K562 (cell line): ENCODE data around the gene TOX3. TPM values are rescaled to one million over a fixed set of nuclear protein-coding genes. Genes with fewer than 3 reads are reported as not detected.

ENCODE experiments used
- ATAC-seq: fragments of 200-7000 bp; cut with Tn5 transposase; 3 replicates; pipeline ENCODE4 v1.9.1; 2020; ENCODE audit warnings: moderate library complexity
- BruUV-seq: library from RNA; stranded (reverse); fragments of 400-500 nt; replicated peaks from 2 replicates; lab custom pipeline; 2021; lab: Mats Ljungman, UMichigan
- CTCF ChIA-PET: fragments of 300-600 bp; formaldehyde crosslinking; extraction: SDS; loops from one replicate; lab custom pipeline; 2021; ENCODE audit warnings: low intra/inter-chr PET ratio; lab: Yijun Ruan, JAX
- POLR2A ChIA-PET: fragments of 300-600, 350-650 bp; sonication (Branson Sonifier 250); formaldehyde crosslinking; extraction: SDS; loops from one replicate; lab custom pipeline; 2021; ENCODE audit warnings: antibody characterized with exemption, inconsistent platforms; lab: Yijun Ruan, JAX
- DNase-seq, 4 experiments: peaks; one replicate each; pipeline versions ENCODE4 v3.0.0 to v3.0.0-alpha.2; 2011 to 2018; ENCODE audit warnings: low spot score in 3 of 4, mixed read lengths in 3 of 4; ENCODE audit errors: extremely low read depth in 1 of 4
- FAIRE-seq: peaks from 2 replicates; lab custom pipeline; 2011; peaks lifted over from hg19 to GRCh38; lab: Jason Lieb, UNC
- H2AFZ ChIP-seq: 2 replicates; pipeline ENCODE4 v1.6.0; 2011; ENCODE audit warnings: low read depth, low read length, control low read depth, inconsistent platforms
- H3K27ac ChIP-seq: fragments of 200-600 bp; 3 replicates; pipeline ENCODE4 v1.8.0; 2011; ENCODE audit warnings: low read depth, mild to moderate bottlenecking, control low read depth, inconsistent platforms, low read length, moderate library complexity, mixed read lengths; ENCODE audit errors: extremely low read depth
- H3K27me3 ChIP-seq, 2 experiments: fragments of 300-600 bp in 1 of 2; 2 replicates in 1 of 2; 3 replicates in 1 of 2; pipeline versions ENCODE4 v1.6.0 to v1.8.0; 2011; ENCODE audit warnings: inconsistent platforms in 2 of 2, low read length in 2 of 2, mild to moderate bottlenecking in 1 of 2, mixed read lengths in 1 of 2, moderate library complexity in 1 of 2; ENCODE audit not compliant: control insufficient read depth in 2 of 2, insufficient read depth in 2 of 2
- H3K36me3 ChIP-seq: fragments of 300-600 bp; 3 replicates; pipeline ENCODE4 v1.8.0; 2011; ENCODE audit warnings: mild to moderate bottlenecking, low read length, inconsistent platforms; ENCODE audit not compliant: control insufficient read depth, insufficient read depth
- H3K4me1 ChIP-seq, 2 experiments: fragments of 200-600 bp in 1 of 2; replicated peaks in 1 of 2; 2 replicates in 1 of 2; 3 replicates in 1 of 2; pipeline versions ENCODE4 v1.5.1 to v1.8.0; 2011; ENCODE audit warnings: inconsistent platforms in 2 of 2, low read length in 2 of 2, mild to moderate bottlenecking in 1 of 2, mixed read lengths in 1 of 2, moderate library complexity in 1 of 2; ENCODE audit not compliant: control insufficient read depth in 2 of 2, insufficient read depth in 2 of 2
- H3K4me2 ChIP-seq: 2 replicates; pipeline ENCODE4 v1.6.1; 2011; ENCODE audit warnings: low read length, control low read depth, inconsistent platforms, mixed read lengths; ENCODE audit not compliant: insufficient read depth
- H3K4me3 ChIP-seq: fragments of 200-600 bp; sonication (generic), shearing (Covaris generic); 2 replicates; pipeline ENCODE4 v1.5.1; 2016; ENCODE audit warnings: control low read depth, inconsistent platforms
- H3K79me2 ChIP-seq: fragments of 200-600 bp; 3 replicates; pipeline ENCODE4 v1.8.0; 2011; ENCODE audit warnings: low read length, inconsistent platforms; ENCODE audit not compliant: control insufficient read depth, insufficient read depth
- H3K9ac ChIP-seq, 2 experiments: 2 replicates each; pipeline versions ENCODE4 v1.6.0 to v1.6.1; 2011; ENCODE audit warnings: low read depth in 2 of 2, low read length in 2 of 2, control low read depth in 1 of 2, inconsistent platforms in 1 of 2, mild to moderate bottlenecking in 1 of 2, mixed read lengths in 1 of 2; ENCODE audit not compliant: insufficient read depth in 1 of 2
- H3K9me1 ChIP-seq: one replicate; pipeline ENCODE4 v1.6.0; 2011; ENCODE audit warnings: inconsistent platforms, mild to moderate bottlenecking, low read length, moderate library complexity; ENCODE audit not compliant: control insufficient read depth, insufficient read depth
- H3K9me3 ChIP-seq: replicated peaks from 2 replicates; pipeline ENCODE4 v1.5.1; 2011; ENCODE audit warnings: low read depth, low read length, inconsistent platforms; ENCODE audit not compliant: control insufficient read depth, insufficient read depth
- H4K20me1 ChIP-seq: replicated peaks from 2 replicates; pipeline ENCODE4 v1.6.1; 2011; ENCODE audit warnings: low read length, inconsistent platforms, mixed read lengths; ENCODE audit not compliant: control insufficient read depth, insufficient read depth
- ATF2 ChIP-seq: sonication (generic); formaldehyde crosslinking; IDR thresholded peaks from 2 replicates; pipeline ENCODE4 v1.8.1; 2022; ENCODE audit warnings: missing genetic modification reagents
- CUX1 ChIP-seq: fragments of 200-800 bp; sonication (Bioruptor generic); IDR thresholded peaks from 2 replicates; pipeline ENCODE4 v1.6.1; 2016; ENCODE audit warnings: missing genetic modification characterization, missing compliant biosample characterization
- E4F1 ChIP-seq: fragments of 250-450 bp; sonication (Bioruptor Pico); IDR thresholded peaks from 2 replicates; pipeline ENCODE4 v1.5.0; 2021; ENCODE audit warnings: mild to moderate bottlenecking, borderline replicate concordance
- MAFK ChIP-seq: IDR thresholded peaks from 2 replicates; pipeline ENCODE4 v1.6.1; 2011; ENCODE audit warnings: low read length, improper control_type of control experiment
- NR4A1 ChIP-seq, 2 experiments: fragments of 250-450 bp in 1 of 2; fragments of 450-650 bp in 1 of 2; sonication (Bioruptor Pico) in 1 of 2; IDR thresholded peaks; 2 replicates each; pipeline versions ENCODE4 v1.4.0 to v1.6.1; 2016 to 2020; ENCODE audit warnings: mild to moderate bottlenecking in 2 of 2, missing compliant biosample characterization in 1 of 2, missing genetic modification characterization in 1 of 2, moderate library complexity in 1 of 2
- PREB ChIP-seq: sonication (generic); formaldehyde crosslinking; IDR thresholded peaks from 2 replicates; pipeline ENCODE4 v1.8.1; 2023; ENCODE audit warnings: mild to moderate bottlenecking, missing genetic modification reagents
- RBM25 ChIP-seq: fragments of 200-400 bp; formaldehyde crosslinking; IDR thresholded peaks from 2 replicates; pipeline ENCODE4 v1.6.1; 2018; ENCODE audit warnings: low read length, low read depth, moderate library complexity; ENCODE audit not compliant: severe bottlenecking
- TCF3 ChIP-seq: sonication (generic); formaldehyde crosslinking; IDR thresholded peaks from 2 replicates; pipeline ENCODE4 v1.4.0; 2020; ENCODE audit warnings: mild to moderate bottlenecking, missing genetic modification reagents
- ZBTB26 ChIP-seq: fragments of 450-650 bp; formaldehyde crosslinking; IDR thresholded peaks from 2 replicates; pipeline ENCODE4 v1.4.0; 2022; ENCODE audit warnings: missing genetic modification characterization
- ZFX ChIP-seq: sonication (generic); formaldehyde crosslinking; IDR thresholded peaks from 2 replicates; pipeline ENCODE4 v1.8.0; 2022; ENCODE audit warnings: mild to moderate bottlenecking, missing genetic modification reagents, moderate library complexity
- ZNF444 ChIP-seq: fragments of 250-450 bp; sonication (Bioruptor Pico); IDR thresholded peaks from 2 replicates; pipeline ENCODE4 v1.4.0; 2020; ENCODE audit warnings: mild to moderate bottlenecking, moderate library complexity
- WGBS: fragments of 100-300 bp; shearing (Covaris generic); methylation state at CpG from one replicate; pipeline ENCODE4 v1.1.6; 2016; ENCODE audit warnings: low coverage, mixed read lengths; ENCODE audit not compliant: insufficient coverage; ENCODE audit errors: missing lambda C conversion rate; 5-methylcytosine and 5-hydroxymethylcytosine counted together
- in situ Hi-C: fragments of 300-500 bp; cut with MboI; formaldehyde crosslinking; loops from 4 replicates; pipeline ENCODE4 v1.15.0; 2018; ENCODE audit warnings: inconsistent platforms, mixed read lengths
- intact Hi-C: fragments of 100-400 bp; cut with micrococcal nuclease; formaldehyde crosslinking; loops from 2 replicates; pipeline ENCODE4 v1.14.2; 2022
- polyA plus RNA-seq, 8 experiments: library from polyadenylated mRNA; depleted of rRNA in 4 of 8; stranded (reverse) in 5 of 8; unstranded in 3 of 8; fragments of >200 nt; fragmentation: Nextera tagmentation in 2 of 8; fragmentation: Illumina TruSeq in 1 of 8; extraction: Ambion mirVana in 2 of 8; extraction: Trizol in 1 of 8; gene quantifications; 2 replicates each; pipeline versions ENCODE4 v1.2.1 to v1.2.3, GENCODE V29; 2011 to 2014; ENCODE audit warnings: inconsistent platforms in 1 of 8, missing spikeins in 1 of 8
- total RNA-seq, 7 experiments: library from RNA; depleted of rRNA in 6 of 7; stranded (reverse); fragments of >200 nt in 6 of 7; fragmentation: Illumina TruSeq in 2 of 7; extraction: Trizol in 2 of 7; gene quantifications; 2 replicates each; pipeline versions ENCODE4 v1.2.1 to v1.2.3, GENCODE V29; 2011 to 2021; ENCODE audit warnings: low replicate concordance in 1 of 7

Gene TOX3
- total and polyA plus RNA-seq, 9 of the 15 experiments (the other 6 are each of a cell fraction or from before 2014, with no cell fraction given), result not detected

- Histone ChIP-seq H3K9me3 (no peaks in the 10 kb centered on the region), H3K79me2 (no peaks in the 10 kb centered on the region), H3K4me1 (no peaks in the 10 kb centered on the region), H4K20me1 (no peaks in the 10 kb centered on the region), H3K27me3 (no peaks in the 10 kb centered on the region), H2AFZ (no peak overlapping the region), H3K36me3 (no peaks in the 10 kb centered on the region), H3K4me2 (no peak overlapping the region), H3K4me3 (no peak overlapping the region), H3K27ac (no peak overlapping the region), H3K9ac (no peak overlapping the region), H3K9me1 (no peaks in the 10 kb centered on the region)
- no TSS peak for BruUV-seq
- in situ Hi-C loops (no loop called here), intact Hi-C loops (no loop called here)
- ChIA-PET POLR2A (no interaction called here), CTCF (no interaction called here)
- WGBS, result 6% methylated on average over 2 of the region's 2 CpGs
- ATAC-seq (no peak), DNase-seq (no peak), FAIRE-seq (no peak)
- TF ChIP-seq ZNF444 (no peak), RBM25 (no peak), TCF3 (CRISPR knock-in tag) (no peak), ZFX (CRISPR knock-in tag) (no peak), E4F1 (CRISPR knock-in tag) (no peak), PREB (CRISPR knock-in tag) (no peak), MAFK (no peak), ZBTB26 (no peak), NR4A1 (CRISPR knock-in tag; IDR thresholded peaks at IDR 0.05) (no peak), NR4A1 (tag; IDR thresholded peaks at IDR 0.05) (no peak), CUX1 (CRISPR knock-in tag) (no peak), ATF2 (CRISPR knock-in tag) (no peak)
These were observed 122.4 kb downstream of the TOX3 start for GRCh38 chr16:52424591-52424990.
